Adrenal gland (tissue), 5 donors: Measurements from ENCODE around the gene CFAP73.

Experiments used
- CTCF ChIP-seq, 6 experiments: fragments of 450-650 bp in 4 of 6; fragments of 200-600 bp in 2 of 6; sonication (generic) in 1 of 6; IDR thresholded peaks; 1 replicate in 5 of 6; 2 replicates in 1 of 6; pipeline versions ENCODE4 v1.5.1 to v1.8.0; 2016 to 2021; ENCODE audit warnings: antibody characterized with exemption in 6 of 6, mild to moderate bottlenecking in 2 of 6, moderate library complexity in 1 of 6
- POLR2A ChIP-seq, 2 donors: fragments of 450-650 bp; IDR thresholded peaks; one replicate each; pipeline ENCODE4 v1.6.1; 2017; ENCODE audit warnings: antibody characterized with exemption in 2 of 2, mild to moderate bottlenecking in 2 of 2, moderate library complexity in 1 of 2
- donor health status: DM: no; HTN: no; CAD: no.

GRCh38 chr12:113186033-113186365 is 36.5 kb downstream of the CFAP73 start:
- TF ChIP-seq CTCF (IDR thresholded peaks at IDR 0.05) (no peak), POLR2A (IDR thresholded peaks at IDR 0.05) (no peak)
